Measurements from ENCODE around the gene CYP3A7.
"Not testable (repeated sequence)": the region's sequence is repeated elsewhere in the genome, so short reads cannot be mapped to it uniquely, and the experiment has no call there.

CYP3A7 gene

GRCh38 chr7:99740573-99741440 is 5.8 kb upstream of the CYP3A7 start:
- no peak for DNase-seq

- DNase-seq = no peak
Measured at GRCh38 chr7:99739699-99740572, 4.9 kb upstream of the CYP3A7 start.

GRCh38 chr7:99737726-99738125 is 2.7 kb upstream of the CYP3A7 start:
- no peak for DNase-seq

GRCh38 chr7:99736667-99737066 is 1.7 kb upstream of the CYP3A7 start:
- not testable (repeated sequence) for DNase-seq

GRCh38 chr7:99733448-99733847 is 1.5 kb downstream of the CYP3A7 start:
- DNase-seq = peak; percentile 22

GRCh38 chr7:99733003-99733402 is 2.0 kb downstream of the CYP3A7 start:
- no peak for DNase-seq

GRCh38 chr7:99731638-99732374 is 3.2 kb downstream of the CYP3A7 start:
- no peak for DNase-seq

GRCh38 chr7:99730992-99731391 is 4.0 kb downstream of the CYP3A7 start:
- no peak for DNase-seq

- DNase-seq = no peak
Measured at GRCh38 chr7:99730238-99730810, 4.7 kb downstream of the CYP3A7 start.

- DNase-seq = no peak
Measured at GRCh38 chr7:99729486-99730237, 5.3 kb downstream of the CYP3A7 start.

- no peak for DNase-seq
Measured at GRCh38 chr7:99728615-99729014, 6.4 kb downstream of the CYP3A7 start.

GRCh38 chr7:99723201-99723600 is 11.8 kb downstream of the CYP3A7 start:
- DNase-seq = not testable (repeated sequence)

- DNase-seq = no peak
Measured at GRCh38 chr7:99720800-99721595, 14.0 kb downstream of the CYP3A7 start.

GRCh38 chr7:99719996-99720769 is 14.8 kb downstream of the CYP3A7 start:
- DNase-seq = no peak

GRCh38 chr7:99713995-99714570 is 20.9 kb downstream of the CYP3A7 start:
- DNase-seq = no peak

GRCh38 chr7:99709838-99710578 is 25.0 kb downstream of the CYP3A7 start:
- DNase-seq = no peak

- no peak for DNase-seq
Measured at GRCh38 chr7:99709260-99709659, 25.7 kb downstream of the CYP3A7 start.

GRCh38 chr7:99707096-99707495 is 27.9 kb downstream of the CYP3A7 start:
- DNase-seq = no peak

GRCh38 chr7:99699946-99700345 is 35.0 kb downstream of the CYP3A7 start:
- DNase-seq = no peak
